Nephron (organoid): Measurements from ENCODE around the gene TOP1.
"Not testable (repeated sequence)": the region's sequence is repeated elsewhere in the genome, so short reads cannot be mapped to it uniquely, and the experiment has no call there.

Experiments
- H3K27ac Mint-ChIP-seq, 3 experiments: 2 replicates each; pipeline ENCODE4 v1.8.0; 2020; ENCODE audit warnings: mixed read lengths in 3 of 3, mild to moderate bottlenecking in 2 of 3, moderate library complexity in 1 of 3
- H3K27me3 Mint-ChIP-seq: 2 replicates; pipeline ENCODE4 v1.8.0; 2021; ENCODE audit warnings: low read depth, mild to moderate bottlenecking, moderate library complexity, mixed read lengths
- H3K36me3 Mint-ChIP-seq: 2 replicates; pipeline ENCODE4 v1.8.0; 2020; ENCODE audit warnings: low read depth, mixed read lengths
- H3K4me1 Mint-ChIP-seq: 2 replicates; pipeline ENCODE4 v1.8.0; 2020; ENCODE audit warnings: mixed read lengths
- H3K4me3 Mint-ChIP-seq, 3 experiments: 2 replicates each; pipeline ENCODE4 v1.8.0; 2020; ENCODE audit warnings: mild to moderate bottlenecking in 3 of 3, mixed read lengths in 3 of 3, moderate library complexity in 2 of 3
- H3K9me3 Mint-ChIP-seq: 2 replicates; pipeline ENCODE4 v1.8.0; 2020; ENCODE audit warnings: mixed read lengths
- TF ChIP-seq, protein P1 (sequence below), 3 experiments: fragments of 200-600 bp; sonication (generic); IDR thresholded peaks; one replicate each; pipeline ENCODE4 v1.5.0; 2021; ENCODE audit warnings: antibody characterized with exemption in 3 of 3; ENCODE audit not compliant: unreplicated experiment in 3 of 3

TOP1 gene

DNA sequence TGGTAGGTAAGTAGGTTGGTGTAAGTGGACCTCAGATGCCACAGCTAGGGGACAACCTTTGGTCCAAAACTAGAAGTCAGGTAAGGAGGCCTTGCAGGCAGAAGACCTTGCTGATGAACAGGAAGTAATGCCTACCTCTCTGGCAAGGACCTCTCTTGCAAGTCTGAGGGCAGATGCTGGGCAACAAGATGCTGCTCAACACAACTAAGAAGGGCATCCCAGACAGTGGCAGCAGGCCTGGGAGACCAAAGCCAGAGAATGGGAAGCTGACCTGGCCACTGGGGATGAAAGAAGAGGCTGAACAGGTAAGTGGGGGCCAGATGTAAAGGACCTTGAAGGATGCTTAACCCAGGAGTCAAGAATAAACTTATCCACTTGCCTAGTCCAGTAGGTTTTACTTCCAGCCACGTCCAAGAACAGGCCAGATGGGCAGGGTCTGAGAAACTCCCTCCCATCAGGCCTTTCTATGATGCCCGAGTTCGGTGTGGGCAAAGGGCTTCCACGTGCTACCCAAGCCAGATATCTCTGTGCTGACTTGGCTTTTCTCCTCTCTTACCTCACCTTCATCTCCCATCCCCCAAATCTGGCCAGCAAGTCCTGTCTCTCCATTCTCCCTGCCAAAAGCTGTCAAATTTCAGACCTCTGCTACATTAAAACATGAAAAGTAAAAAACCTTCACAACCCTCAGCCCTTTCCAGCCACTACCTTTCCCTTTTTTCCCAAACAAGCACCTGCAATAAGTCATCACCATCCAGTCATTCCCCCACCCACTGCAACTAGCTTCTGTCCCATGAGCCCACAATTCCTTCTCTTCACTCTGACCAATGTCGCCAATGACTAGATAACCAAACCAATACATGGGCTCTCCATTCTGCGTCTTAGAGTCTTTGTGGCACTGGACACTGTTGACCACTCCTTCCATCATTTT is 97.2 kb downstream of the TOP1 start:
- peaks cover 80% of the 10 kb centered on the region for H3K36me3 Mint-ChIP-seq
- H3K27ac Mint-ChIP-seq: peak overlapping the region in 1 of 3 experiments; percentile 37
- H3K27me3 Mint-ChIP-seq: no peaks in the 10 kb centered on the region
- peaks cover 6% of the 10 kb centered on the region for H3K4me1 Mint-ChIP-seq
- H3K4me3 Mint-ChIP-seq: no peak overlapping the region
- TF ChIP-seq, protein P1, sequence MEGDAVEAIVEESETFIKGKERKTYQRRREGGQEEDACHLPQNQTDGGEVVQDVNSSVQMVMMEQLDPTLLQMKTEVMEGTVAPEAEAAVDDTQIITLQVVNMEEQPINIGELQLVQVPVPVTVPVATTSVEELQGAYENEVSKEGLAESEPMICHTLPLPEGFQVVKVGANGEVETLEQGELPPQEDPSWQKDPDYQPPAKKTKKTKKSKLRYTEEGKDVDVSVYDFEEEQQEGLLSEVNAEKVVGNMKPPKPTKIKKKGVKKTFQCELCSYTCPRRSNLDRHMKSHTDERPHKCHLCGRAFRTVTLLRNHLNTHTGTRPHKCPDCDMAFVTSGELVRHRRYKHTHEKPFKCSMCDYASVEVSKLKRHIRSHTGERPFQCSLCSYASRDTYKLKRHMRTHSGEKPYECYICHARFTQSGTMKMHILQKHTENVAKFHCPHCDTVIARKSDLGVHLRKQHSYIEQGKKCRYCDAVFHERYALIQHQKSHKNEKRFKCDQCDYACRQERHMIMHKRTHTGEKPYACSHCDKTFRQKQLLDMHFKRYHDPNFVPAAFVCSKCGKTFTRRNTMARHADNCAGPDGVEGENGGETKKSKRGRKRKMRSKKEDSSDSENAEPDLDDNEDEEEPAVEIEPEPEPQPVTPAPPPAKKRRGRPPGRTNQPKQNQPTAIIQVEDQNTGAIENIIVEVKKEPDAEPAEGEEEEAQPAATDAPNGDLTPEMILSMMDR (IDR thresholded peaks at IDR 0.05; ENCODE audit: unreplicated experiment in 3 of 3): no peak
- H3K9me3 Mint-ChIP-seq: no peaks in the 10 kb centered on the region

DNA sequence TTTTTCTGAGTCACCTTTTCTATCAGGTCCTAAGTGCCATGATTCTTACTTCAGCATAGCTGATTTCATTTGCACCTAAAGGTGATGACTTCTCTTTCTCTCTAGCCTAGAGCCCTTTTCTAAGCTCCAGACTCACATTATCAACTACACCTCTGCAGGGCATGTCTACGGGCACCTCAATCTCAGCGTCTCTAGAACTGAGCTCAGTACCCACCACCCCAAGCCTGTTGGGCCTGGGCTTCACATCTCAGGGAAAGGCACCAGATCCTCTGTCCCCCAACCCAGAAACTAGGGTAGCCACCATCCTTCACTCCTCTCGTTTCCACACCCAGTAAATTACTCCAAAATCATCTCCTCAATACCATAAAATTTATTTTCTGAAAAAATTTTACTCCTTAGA is 98.1 kb downstream of the TOP1 start:
- no peak overlapping the region for H3K4me3 Mint-ChIP-seq
- peaks cover 77% of the 10 kb centered on the region for H3K36me3 Mint-ChIP-seq
- H3K9me3 Mint-ChIP-seq: no peaks in the 10 kb centered on the region
- peaks cover 6% of the 10 kb centered on the region for H3K4me1 Mint-ChIP-seq
- no peaks in the 10 kb centered on the region for H3K27me3 Mint-ChIP-seq
- TF ChIP-seq, protein P1 (IDR thresholded peaks at IDR 0.05; ENCODE audit: unreplicated experiment in 3 of 3): no peak
- no peak overlapping the region for H3K27ac Mint-ChIP-seq

DNA sequence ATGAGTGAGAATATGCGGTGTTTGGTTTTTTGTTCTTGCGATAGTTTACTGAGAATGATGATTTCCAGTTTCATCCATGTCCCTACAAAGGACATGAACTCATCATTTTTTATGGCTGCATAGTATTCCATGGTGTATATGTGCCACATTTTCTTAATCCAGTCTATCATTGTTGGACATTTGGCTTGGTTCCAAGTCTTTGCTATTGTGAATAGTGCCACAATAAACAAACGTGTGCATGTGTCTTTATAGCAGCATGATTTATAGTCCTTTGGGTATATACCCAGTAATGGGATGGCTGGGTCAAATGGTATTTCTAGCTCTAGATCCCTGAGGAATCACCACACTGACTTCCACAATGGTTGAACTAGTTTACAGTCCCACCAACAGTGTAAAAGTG is 99.7 kb downstream of the TOP1 start:
- not testable (repeated sequence) for H3K27me3 Mint-ChIP-seq, H3K9me3 Mint-ChIP-seq, H3K4me1 Mint-ChIP-seq, H3K27ac Mint-ChIP-seq, H3K4me3 Mint-ChIP-seq
- peaks cover 65% of the 10 kb centered on the region for H3K36me3 Mint-ChIP-seq

DNA sequence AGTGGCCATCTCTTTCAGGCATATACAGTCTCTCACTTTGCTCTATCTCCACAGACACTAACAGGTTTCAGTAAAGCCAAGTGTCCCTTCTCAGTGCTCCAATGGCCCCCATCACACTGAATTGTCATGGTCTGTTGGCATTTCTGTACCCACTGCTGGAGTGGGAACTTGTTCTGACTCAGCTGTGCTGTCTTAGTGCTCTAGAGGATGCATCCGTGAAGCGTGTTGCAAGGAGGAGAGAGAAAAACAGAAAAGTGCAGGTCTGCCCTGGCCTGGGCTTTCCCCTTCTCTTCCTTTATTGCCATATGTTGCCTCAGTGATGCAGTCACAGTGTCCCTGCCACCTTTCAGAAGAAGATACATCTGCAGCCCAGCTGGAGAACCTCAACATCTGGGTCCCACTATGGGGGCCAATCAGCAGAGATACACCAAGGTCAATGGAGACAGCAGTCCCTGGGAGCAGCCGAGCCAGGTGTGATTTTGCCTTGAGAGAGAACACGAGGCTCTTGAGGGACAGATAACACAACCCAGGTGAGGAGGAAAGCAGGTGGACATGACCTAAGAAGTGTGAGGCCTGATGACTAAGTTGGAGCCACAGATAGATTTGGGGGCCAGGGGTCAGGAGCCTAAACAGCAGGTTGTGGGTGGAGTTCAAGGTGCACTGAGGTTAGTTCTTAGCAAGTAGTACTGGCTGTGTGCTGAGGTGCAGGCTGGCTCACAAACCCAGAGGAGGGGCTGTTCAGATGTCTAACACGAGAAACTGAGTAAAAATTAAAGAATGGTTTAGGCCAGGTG is 103.2 kb downstream of the TOP1 start:
- Mint-ChIP-seq H3K4me1 (peaks cover 23% of the 10 kb centered on the region), H3K9me3 (no peaks in the 10 kb centered on the region), H3K27me3 (no peaks in the 10 kb centered on the region), H3K27ac (peak overlapping the region in 2 of 3 experiments; percentile 26 to 48), H3K4me3 (no peak overlapping the region), H3K36me3 (peaks cover 35% of the 10 kb centered on the region)
- TF ChIP-seq, protein P1 (IDR thresholded peaks at IDR 0.05; ENCODE audit: unreplicated experiment in 3 of 3): no peak

DNA sequence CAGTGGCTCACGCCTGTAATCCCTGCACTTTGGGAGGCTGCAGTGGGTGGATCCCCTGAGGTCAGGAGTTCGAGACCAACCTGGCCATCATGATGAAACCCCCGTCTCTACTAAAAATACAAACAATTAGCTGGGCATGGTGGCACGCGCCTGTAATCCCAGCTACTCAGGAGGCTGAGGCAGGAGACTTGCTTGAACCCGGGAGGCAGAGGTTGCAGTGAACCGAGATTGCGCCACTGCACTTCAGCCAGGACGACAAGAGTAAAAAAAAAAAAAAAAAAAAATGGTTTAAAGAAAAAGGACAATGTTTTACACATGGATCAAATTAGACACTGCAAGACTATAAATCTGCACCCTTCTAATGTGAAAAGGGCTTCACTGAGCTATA is 103.8 kb downstream of the TOP1 start:
- not testable (repeated sequence) for H3K9me3 Mint-ChIP-seq, H3K27me3 Mint-ChIP-seq
- Mint-ChIP-seq H3K36me3 (peaks cover 29% of the 10 kb centered on the region), H3K27ac (peak overlapping the region in 1 of 3 experiments; percentile 34), H3K4me1 (peaks cover 23% of the 10 kb centered on the region), H3K4me3 (peak overlapping the region in 1 of 3 experiments; percentile 58)

DNA sequence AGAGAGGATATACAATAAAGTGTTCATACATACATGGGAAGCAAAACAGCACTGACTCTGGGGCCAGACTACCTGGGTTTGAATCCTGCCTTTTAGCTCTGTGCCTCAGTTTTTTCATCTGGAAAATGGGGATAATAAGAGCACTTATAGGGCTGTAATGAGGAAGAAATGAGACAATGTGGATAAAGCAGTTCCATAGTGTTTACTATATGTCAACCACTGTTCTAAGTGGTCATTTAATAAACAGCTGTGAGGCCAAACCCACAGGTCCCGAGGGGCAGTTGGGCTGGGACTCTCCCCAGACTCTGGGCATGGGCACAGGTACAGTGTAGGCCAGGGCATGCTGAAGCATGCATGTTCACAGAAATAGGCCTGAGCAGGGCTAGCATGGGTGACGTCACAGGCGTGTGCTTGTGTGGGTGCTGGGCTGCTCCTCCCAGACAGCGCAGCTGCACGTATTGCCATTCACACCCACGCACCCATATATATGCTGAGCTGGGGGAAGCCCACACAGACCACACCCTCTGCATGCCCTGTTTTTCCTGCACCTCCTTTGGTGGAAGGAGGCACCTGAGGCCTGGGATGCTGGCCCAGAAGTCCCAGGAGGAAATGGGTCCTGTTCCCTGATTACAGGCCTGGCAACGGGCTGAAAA is 105.2 kb downstream of the TOP1 start:
- TF ChIP-seq, protein P1 (IDR thresholded peaks at IDR 0.05; ENCODE audit: unreplicated experiment in 3 of 3): no peak
- H3K36me3 Mint-ChIP-seq: peaks cover 24% of the 10 kb centered on the region
- H3K27me3 Mint-ChIP-seq: no peaks in the 10 kb centered on the region
- H3K4me1 Mint-ChIP-seq: peaks cover 26% of the 10 kb centered on the region
- peak overlapping the region; percentile 7 to 60 (median 32) for H3K4me3 Mint-ChIP-seq
- no peaks in the 10 kb centered on the region for H3K9me3 Mint-ChIP-seq
- peak overlapping the region in 2 of 3 experiments; percentile 44 to 80 for H3K27ac Mint-ChIP-seq
